Calu3 (cell line): Measurements from ENCODE around the gene DNAAF5. TPM values are rescaled to one million over a fixed set of nuclear protein-coding genes. Genes with fewer than 3 reads are reported as not detected.
A peak's percentile ranks its signal among the peaks of the same experiment; 100 is the strongest.
"Not testable (repeated sequence)": the region's sequence is repeated elsewhere in the genome, so short reads cannot be mapped to it uniquely, and the experiment has no call there.

Experiments
- BruUV-seq: library from RNA; stranded (reverse); fragments of 400-500 nt; replicated peaks from 2 replicates; lab custom pipeline; 2021; lab: Mats Ljungman, UMichigan
- CTCF ChIA-PET: fragments of 300-600 bp; sonication (Branson Sonifier 250); formaldehyde crosslinking; loops from one replicate; lab custom pipeline; 2022; ENCODE audit warnings: antibody characterized with exemption; lab: Charles Lee
- DNase-seq: peaks from one replicate; pipeline ENCODE4 v3.0.0; 2022
- H3K27ac Mint-ChIP-seq: one replicate; pipeline ENCODE4 v1.8.0; 2022; ENCODE audit warnings: mixed read lengths; ENCODE audit not compliant: unreplicated experiment
- H3K27me3 Mint-ChIP-seq: one replicate; pipeline ENCODE4 v1.8.0; 2022; ENCODE audit warnings: mixed read lengths; ENCODE audit not compliant: unreplicated experiment
- H3K36me3 Mint-ChIP-seq: one replicate; pipeline ENCODE4 v1.8.0; 2022; ENCODE audit warnings: mild to moderate bottlenecking, moderate library complexity, mixed read lengths; ENCODE audit not compliant: insufficient read depth, unreplicated experiment
- H3K4me1 Mint-ChIP-seq: one replicate; pipeline ENCODE4 v1.8.0; 2022; ENCODE audit warnings: mild to moderate bottlenecking, low read depth, mixed read lengths; ENCODE audit not compliant: unreplicated experiment
- H3K4me3 Mint-ChIP-seq: one replicate; pipeline ENCODE4 v1.8.0; 2022; ENCODE audit warnings: mild to moderate bottlenecking, low read depth, moderate library complexity, mixed read lengths; ENCODE audit not compliant: unreplicated experiment
- H3K9me3 Mint-ChIP-seq: one replicate; pipeline ENCODE4 v1.8.0; 2022; ENCODE audit warnings: low read depth, mixed read lengths; ENCODE audit not compliant: unreplicated experiment
- intact Hi-C: fragments of 100-400 bp; cut with micrococcal nuclease; formaldehyde crosslinking; loops from one replicate; pipeline ENCODE4 v1.10.0; 2022; ENCODE audit not compliant: unreplicated experiment
- total RNA-seq: library from RNA; stranded (reverse); gene quantifications from 2 replicates; pipeline ENCODE4 v1.2.3, GENCODE V29; 2022
- TF ChIP-seq, protein P1 (sequence below): fragments of 200-600 bp; IDR thresholded peaks from one replicate; pipeline ENCODE4 v1.8.0; 2022; ENCODE audit warnings: antibody characterized with exemption; ENCODE audit not compliant: unreplicated experiment

Gene DNAAF5
- total RNA-seq, 1 experiment from 2014 or later: 57.2 TPM

DNA sequence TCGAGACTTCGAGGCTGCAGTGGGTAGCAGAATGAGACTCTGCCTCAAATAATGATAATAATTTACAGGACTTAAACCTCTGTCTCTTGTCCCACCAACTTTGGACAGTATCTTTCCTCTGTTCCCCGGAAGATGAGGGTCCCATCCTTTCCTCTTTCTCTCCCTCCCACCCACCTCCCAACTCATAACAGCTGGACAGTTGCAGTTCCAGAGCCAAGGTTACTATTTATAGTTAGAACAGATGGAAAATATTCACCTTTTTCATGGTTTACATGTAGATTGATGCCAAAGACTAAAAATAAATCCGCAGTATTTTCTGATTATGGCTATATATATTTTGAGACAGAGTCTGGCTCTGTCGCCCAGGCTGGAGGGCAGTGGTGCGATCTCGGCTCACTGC, 74.2 kb downstream of the DNAAF5 start:
- BruUV-seq: no TSS peak
- CTCF ChIA-PET: interaction anchor here (0.6 kb wide), 1 partner anchor 92 kb away, joined by 5 read pairs; no protein-coding TSS in a partner anchor
- Mint-ChIP-seq H3K27ac (no peak overlapping the region), H3K9me3 (no peaks in the 10 kb centered on the region), H3K4me1 (peaks cover 8% of the 10 kb centered on the region), H3K4me3 (no peak overlapping the region), H3K36me3 (peaks cover 19% of the 10 kb centered on the region), H3K27me3 (no peaks in the 10 kb centered on the region)
- TF ChIP-seq, protein P1, sequence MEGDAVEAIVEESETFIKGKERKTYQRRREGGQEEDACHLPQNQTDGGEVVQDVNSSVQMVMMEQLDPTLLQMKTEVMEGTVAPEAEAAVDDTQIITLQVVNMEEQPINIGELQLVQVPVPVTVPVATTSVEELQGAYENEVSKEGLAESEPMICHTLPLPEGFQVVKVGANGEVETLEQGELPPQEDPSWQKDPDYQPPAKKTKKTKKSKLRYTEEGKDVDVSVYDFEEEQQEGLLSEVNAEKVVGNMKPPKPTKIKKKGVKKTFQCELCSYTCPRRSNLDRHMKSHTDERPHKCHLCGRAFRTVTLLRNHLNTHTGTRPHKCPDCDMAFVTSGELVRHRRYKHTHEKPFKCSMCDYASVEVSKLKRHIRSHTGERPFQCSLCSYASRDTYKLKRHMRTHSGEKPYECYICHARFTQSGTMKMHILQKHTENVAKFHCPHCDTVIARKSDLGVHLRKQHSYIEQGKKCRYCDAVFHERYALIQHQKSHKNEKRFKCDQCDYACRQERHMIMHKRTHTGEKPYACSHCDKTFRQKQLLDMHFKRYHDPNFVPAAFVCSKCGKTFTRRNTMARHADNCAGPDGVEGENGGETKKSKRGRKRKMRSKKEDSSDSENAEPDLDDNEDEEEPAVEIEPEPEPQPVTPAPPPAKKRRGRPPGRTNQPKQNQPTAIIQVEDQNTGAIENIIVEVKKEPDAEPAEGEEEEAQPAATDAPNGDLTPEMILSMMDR: no peak
- intact Hi-C loops: no loop called here
- DNase-seq: no peak

DNA sequence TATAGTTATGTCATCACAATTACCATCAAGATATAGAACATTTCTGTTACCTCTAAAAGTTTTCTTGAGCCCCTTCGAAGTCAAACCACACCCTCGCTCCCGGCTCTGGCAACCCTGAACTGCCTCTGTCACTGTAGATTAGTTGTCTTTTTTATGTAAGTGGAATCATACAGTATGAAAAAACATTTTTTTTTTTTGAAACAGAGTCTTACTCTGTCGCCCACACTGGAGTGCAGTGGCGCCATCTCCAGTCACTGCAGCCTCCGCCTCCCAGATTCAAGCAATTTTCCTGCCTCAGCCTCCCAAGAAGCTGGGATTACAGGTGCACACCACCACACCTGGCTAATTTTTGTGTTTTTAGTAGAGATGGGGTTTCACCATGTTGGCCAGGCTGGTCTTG, 74.9 kb downstream of the DNAAF5 start:
- peaks cover 16% of the 10 kb centered on the region for H3K36me3 Mint-ChIP-seq
- DNase-seq, H3K4me3 Mint-ChIP-seq, BruUV-seq, intact Hi-C loops, CTCF ChIA-PET, H3K9me3 Mint-ChIP-seq, H3K27me3 Mint-ChIP-seq, H3K27ac Mint-ChIP-seq, H3K4me1 Mint-ChIP-seq: not testable (repeated sequence)

DNA sequence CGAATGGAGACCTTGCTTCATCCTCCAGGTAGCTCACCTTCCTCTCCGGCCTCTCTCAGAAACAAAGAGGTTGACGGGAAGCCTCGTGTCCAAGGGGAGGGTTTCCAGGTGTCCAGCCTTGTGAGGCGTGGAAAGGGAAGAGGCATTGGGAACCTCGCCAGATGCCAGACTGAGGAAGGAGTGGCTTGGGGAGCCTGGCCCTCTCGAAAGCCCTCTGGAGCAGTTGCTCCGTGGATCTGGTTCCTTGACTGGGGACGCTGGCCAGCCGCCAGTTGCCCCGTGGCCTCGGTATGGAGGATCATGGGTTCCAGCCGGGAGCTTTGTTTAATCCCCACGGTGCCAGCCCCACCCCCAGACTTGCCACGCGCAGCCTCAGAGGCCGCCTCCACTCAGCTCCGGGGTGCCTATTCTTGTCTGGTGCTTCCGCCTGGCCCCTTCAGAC, 75.5 kb downstream of the DNAAF5 start:
- H3K36me3 Mint-ChIP-seq: peaks cover 15% of the 10 kb centered on the region
- CTCF ChIA-PET: interaction anchor here (0.7 kb wide), 1 partner anchor 51 kb away, joined by 3 read pairs; no protein-coding TSS in a partner anchor
- no peaks in the 10 kb centered on the region for H3K9me3 Mint-ChIP-seq
- peaks cover 8% of the 10 kb centered on the region for H3K4me1 Mint-ChIP-seq
- H3K4me3 Mint-ChIP-seq: no peak overlapping the region
- H3K27me3 Mint-ChIP-seq: no peaks in the 10 kb centered on the region
- DNase-seq: no peak
- TF ChIP-seq, protein P1: no peak
- no TSS peak for BruUV-seq
- no peak overlapping the region for H3K27ac Mint-ChIP-seq
- intact Hi-C loops: no loop called here

DNA sequence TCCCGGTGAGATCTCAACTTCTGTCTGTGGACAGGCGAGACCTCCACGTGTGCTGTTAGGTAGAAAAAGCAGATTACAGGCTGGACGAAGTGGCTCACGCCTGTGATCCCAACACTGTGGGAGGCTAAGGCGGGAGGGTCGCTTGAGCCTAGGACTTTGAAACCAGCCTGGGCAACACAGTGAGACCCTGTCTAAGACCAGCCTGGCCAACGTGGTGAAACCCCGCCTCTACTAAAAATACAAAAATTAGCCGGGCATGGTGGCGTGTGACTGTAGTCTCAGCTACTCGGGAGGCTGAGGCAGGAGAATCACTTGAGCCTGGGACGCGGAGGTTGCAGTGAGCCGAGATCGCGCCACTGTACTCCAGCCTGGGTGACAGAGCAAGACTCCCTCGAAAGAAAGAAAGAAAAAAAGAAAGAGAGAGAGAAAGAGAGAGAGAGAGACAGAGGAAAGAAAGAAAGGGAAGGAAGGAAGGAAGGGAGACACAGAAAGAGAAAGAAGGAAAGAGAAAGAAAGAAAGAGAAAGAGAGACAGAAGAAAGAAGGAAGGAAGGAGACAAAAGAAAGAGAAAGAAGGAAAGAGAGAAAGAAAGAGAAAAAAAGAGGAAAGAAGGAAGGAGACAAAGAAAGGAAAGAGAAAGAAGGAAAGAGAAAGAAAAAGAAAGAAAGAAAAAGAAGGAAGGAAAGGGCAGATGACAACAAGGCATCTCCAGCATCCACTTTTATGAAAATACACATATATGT, 76.2 kb downstream of the DNAAF5 start:
- intact Hi-C loops: no loop called here
- no peak for DNase-seq
- TF ChIP-seq, protein P1: no peak
- Mint-ChIP-seq H3K4me1 (peaks cover 8% of the 10 kb centered on the region), H3K27ac (peak overlapping the region; percentile 1), H3K27me3 (no peaks in the 10 kb centered on the region), H3K36me3 (peaks cover 8% of the 10 kb centered on the region), H3K4me3 (no peak overlapping the region), H3K9me3 (no peaks in the 10 kb centered on the region)
- CTCF ChIA-PET: interaction anchor here (0.7 kb wide), 1 partner anchor 50 kb away, joined by 3 read pairs; no protein-coding TSS in a partner anchor
- BruUV-seq: no TSS peak

DNA sequence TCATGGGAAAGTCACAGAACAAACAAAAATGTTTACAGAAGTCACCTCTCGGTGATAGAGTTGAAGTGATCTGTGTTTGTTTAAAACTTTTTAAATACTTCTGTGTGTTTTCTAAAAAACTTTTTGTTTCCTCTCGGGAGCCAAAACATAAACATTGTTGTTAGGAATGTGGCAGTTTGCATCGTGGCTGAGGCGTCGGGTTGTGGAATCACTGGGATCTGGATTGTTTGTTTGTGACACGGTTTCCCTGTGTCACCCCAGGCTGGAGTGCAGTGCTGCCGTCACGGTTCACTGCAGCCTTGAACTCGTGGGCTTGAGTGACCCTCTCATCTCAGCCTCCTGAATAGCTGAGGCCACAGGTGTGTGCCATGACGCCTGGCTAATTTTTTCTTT, 76.7 kb downstream of the DNAAF5 start:
- CTCF ChIA-PET: no interaction called here
- Mint-ChIP-seq H3K27ac (peak overlapping the region; percentile 1), H3K4me3 (no peak overlapping the region), H3K36me3 (peaks cover 6% of the 10 kb centered on the region), H3K27me3 (no peaks in the 10 kb centered on the region), H3K4me1 (peaks cover 8% of the 10 kb centered on the region), H3K9me3 (no peaks in the 10 kb centered on the region)
- no TSS peak for BruUV-seq
- TF ChIP-seq, protein P1: no peak
- DNase-seq: no peak
- intact Hi-C loops: no loop called here

DNA sequence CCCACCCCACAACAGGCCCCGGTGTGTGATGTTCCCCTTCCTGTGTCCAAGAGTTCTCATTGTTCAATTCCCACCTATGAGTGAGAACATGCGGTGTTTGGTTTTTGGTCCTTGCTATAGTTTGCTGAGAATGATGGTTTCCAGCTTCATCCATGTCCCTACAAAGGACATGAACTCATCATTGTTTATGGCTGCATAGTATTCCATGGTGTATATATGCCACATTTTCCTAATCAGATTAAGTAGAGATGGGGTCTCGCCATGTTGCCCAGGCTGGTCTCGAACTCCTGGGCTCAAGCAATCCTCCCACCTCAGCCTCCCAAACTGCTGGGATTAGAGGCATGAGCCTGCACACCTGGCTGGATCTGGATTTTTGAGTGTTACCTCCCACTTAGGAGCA, 77.3 kb downstream of the DNAAF5 start:
- BruUV-seq: not testable (repeated sequence)

More for the DNA sequence above, 77.3 kb downstream of the DNAAF5 start:
- intact Hi-C loops, H3K36me3 Mint-ChIP-seq, H3K27me3 Mint-ChIP-seq, CTCF ChIA-PET, H3K4me3 Mint-ChIP-seq, H3K27ac Mint-ChIP-seq, H3K9me3 Mint-ChIP-seq, DNase-seq, H3K4me1 Mint-ChIP-seq: not testable (repeated sequence)
